Gastroesophageal sphincter (tissue), 3 donors: ENCODE measurements around the gene NAA11.

Experiments used
- POLR2A ChIP-seq, 2 donors: fragments of 450-650 bp; IDR thresholded peaks; one replicate each; pipeline ENCODE4 v1.6.1; 2017; ENCODE audit warnings: antibody characterized with exemption in 2 of 2, mild to moderate bottlenecking in 2 of 2, moderate library complexity in 1 of 2
- POLR2AphosphoS5 ChIP-seq: sonication (generic); formaldehyde crosslinking; IDR thresholded peaks from one replicate; pipeline ENCODE4 v1.6.1; 2017; ENCODE audit warnings: antibody characterized with exemption
- TF ChIP-seq, protein P1 (sequence below), 4 experiments: fragments of 200-600 bp in 2 of 4; fragments of 450-650 bp in 2 of 4; sonication (generic) in 1 of 4; IDR thresholded peaks; one replicate each; pipeline ENCODE4 v1.5.1; 2017 to 2019; ENCODE audit warnings: antibody characterized with exemption in 4 of 4, mild to moderate bottlenecking in 2 of 4, moderate library complexity in 2 of 4

DNA sequence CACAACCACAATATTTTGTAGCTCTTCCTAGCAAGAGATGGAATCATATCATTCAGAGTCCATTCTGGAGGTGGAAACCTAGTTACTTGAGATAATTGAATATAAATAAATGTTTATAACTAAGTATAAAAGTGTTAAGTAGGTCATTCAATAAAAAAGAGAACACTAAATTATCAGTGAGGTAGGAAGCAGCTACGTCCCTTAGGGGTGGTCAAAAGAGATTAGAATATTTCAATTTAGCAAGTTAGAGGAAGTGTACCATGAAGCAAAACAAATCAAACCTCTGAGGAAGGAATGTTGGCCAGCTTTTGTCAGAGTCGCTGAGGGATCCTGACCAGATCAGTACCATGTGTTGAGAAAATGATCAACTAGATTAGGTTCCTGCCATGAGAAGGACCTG lies 44.2 kb upstream of the NAA11 start:
- TF ChIP-seq, protein P1, sequence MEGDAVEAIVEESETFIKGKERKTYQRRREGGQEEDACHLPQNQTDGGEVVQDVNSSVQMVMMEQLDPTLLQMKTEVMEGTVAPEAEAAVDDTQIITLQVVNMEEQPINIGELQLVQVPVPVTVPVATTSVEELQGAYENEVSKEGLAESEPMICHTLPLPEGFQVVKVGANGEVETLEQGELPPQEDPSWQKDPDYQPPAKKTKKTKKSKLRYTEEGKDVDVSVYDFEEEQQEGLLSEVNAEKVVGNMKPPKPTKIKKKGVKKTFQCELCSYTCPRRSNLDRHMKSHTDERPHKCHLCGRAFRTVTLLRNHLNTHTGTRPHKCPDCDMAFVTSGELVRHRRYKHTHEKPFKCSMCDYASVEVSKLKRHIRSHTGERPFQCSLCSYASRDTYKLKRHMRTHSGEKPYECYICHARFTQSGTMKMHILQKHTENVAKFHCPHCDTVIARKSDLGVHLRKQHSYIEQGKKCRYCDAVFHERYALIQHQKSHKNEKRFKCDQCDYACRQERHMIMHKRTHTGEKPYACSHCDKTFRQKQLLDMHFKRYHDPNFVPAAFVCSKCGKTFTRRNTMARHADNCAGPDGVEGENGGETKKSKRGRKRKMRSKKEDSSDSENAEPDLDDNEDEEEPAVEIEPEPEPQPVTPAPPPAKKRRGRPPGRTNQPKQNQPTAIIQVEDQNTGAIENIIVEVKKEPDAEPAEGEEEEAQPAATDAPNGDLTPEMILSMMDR (IDR thresholded peaks at IDR 0.05): no peak
- TF ChIP-seq POLR2A (IDR thresholded peaks at IDR 0.05): no peak
- TF ChIP-seq POLR2AphosphoS5: no peak
